Hippocampal formation (tissue), 2 donors: ENCODE results near the gene GPANK1.
A peak's percentile ranks its signal among the peaks of the same experiment; 100 is the strongest.
"Not testable (repeated sequence)": the region's sequence is repeated elsewhere in the genome, so short reads cannot be mapped to it uniquely, and the experiment has no call there.

Experiments
- DNase-seq, 2 donors: peaks; one replicate each; lab custom pipeline; 2025; lab: John Stamatoyannopoulos, UW

The GPANK1 gene

DNA sequence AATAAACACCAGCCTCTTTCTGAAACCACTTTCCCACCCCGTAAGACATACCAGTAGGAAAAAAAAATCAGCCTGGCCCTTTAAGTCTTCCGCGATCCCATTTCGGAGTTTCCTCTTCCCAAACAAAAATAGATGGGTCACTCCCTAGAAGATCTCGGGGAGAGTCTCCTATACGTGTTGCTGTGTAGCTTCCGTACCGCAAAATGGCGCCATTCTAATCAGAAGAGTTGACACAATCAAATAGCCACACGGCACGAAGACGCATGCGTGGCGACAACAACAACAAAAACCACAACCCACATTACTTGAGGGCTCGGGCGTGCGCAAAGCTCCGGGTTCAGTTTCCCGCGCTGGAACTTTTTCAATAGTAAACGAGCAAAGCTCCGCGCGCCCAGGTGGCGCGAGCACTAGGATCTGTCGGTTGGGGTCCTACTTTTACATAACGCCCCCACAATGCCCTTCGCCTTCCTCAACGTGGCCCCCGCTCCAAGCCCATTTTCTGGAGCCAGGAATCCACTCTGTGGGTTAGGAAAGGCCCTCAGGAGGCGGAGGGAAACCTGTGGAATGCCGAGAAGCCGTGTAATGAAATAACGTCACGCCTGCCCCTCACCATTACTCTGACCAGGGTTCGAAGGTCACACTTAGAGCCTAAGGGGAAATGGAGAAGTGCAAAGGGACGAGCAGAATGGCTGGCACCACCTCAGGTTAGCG is at the start of gene GPANK1:
Gene GPANK1 (minus strand): TSS at position 208 of the 711 bp plus-strand sequence. CDS start 519 bp downstream, outside the sequence.
- DNase-seq: peak; percentile 83 to 93

DNA sequence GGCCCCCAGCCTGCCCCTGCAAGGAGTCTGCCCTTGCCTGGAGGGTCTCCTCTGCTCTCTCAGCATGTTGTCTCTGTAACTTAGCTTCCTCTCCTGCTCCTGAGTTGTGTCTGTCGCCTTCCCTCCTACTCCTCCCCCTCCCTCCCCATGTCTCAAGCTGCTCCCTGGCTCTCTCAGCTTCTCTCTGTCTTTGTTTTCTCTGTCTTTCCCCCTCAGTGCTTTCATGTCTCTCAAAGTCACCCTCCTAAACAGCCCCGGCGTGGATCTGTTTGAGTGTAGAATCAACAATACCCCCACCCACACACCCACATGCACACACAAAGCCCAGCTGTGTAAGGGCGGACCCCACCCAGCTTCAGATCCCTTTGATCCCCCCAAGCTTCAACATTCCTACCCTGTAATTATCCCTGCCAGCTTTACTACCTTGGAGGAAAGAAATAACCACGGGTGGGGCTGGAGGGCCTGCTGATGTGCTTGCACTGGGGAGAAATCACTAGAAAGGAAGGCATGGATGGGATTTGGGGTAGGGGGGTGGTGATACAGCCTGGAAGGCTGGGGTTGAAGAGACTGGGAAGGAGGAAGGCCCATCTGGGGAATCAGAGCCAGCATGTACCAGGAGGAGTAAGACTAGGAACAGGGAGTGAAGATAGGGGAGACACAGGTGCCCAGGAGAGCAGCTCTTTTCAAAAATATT is 49.3 kb upstream of the GPANK1 start:
- DNase-seq: no peak

DNA sequence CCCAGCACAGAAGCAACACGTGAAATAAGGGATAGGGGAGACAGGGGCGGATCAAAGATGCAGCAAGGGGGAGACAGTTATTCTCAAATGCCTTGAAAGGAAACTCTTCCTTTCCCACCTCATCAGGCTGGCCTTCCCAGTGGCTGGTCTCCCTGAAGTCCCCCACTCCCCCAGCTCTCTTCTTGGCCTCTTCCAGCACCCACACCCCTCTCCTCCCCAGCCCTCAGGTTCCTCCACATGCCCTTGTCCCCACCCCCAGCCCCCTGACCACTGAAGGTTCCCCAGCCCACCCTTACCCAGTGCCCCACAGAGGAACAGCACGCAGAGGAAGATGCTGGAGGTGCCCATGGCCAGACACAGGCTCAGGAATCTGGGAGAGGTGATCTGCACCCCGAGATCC is 48.7 kb upstream of the GPANK1 start:
- no peak for DNase-seq

DNA sequence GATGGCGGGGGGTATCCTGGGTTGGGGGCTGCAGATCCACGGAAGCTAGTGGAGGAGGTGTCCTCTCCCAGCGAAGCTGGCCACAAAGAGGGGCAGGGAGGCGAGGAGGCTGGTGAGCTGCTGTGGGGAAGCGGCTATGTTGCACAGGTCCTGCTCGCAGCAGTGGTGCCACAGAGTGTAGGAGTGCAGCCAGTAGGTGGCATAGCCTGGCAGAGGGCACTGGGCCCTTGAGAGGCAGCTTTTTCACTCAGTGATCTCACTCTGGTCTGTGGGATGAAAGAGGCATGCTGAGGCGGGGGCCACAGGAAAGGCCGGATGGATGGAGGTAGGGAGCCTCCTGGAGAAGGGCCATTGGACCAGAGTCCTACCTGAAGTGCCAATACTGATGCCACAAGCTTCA is 47.5 kb upstream of the GPANK1 start:
- DNase-seq: no peak

DNA sequence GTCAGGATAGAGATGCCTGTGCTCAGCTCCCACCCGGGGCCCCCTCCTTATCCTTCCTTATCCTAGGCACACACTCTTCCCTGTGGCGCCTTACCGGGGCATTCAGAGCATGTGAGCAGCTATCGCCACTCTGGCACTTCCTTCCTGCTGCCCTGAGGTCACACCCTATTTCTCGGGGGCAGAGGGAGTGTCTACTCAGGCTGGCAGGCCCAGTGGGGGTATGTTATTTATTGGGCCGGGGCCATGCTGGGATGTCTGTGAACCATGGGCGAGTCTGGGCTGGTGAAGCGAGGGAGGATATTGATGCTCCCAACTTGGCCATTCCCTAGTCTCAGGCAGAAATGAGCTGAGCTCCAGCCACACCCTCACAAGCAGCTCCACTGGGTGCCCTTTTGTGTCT is 46.4 kb upstream of the GPANK1 start:
- no peak for DNase-seq

DNA sequence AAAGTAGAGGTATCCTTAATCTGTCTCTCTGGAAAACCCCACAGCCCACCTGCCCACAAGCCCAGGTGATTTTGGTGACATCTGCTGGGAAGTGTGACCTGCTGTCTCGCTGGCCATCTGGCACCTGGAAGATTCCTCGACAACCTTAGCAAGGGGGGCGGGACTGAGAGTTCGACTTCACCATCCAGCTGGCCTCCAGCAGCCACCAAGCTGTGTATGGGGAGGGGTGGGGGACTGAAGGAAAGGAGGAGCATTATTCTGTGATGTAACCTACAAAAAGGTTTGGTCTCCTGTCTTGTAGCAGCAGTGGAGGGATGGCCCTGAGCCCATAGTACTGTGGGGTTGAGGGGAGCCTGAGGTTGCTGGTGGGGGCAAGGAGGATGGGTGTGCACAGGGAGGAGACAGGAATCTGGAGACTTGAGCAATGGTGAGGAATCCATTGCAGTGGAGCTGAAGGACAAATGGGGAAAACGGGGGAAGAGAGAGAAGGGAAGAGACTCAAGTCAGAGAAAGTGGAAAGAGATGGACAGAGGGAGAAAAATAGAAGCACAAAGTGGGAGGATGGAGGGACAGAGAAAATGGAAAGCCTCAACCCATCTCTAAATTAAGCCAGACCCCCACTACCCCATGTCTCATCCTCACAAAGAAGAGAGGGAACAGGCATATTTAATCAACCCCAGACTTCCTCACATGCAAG is 45.9 kb upstream of the GPANK1 start:
- DNase-seq: no peak

DNA sequence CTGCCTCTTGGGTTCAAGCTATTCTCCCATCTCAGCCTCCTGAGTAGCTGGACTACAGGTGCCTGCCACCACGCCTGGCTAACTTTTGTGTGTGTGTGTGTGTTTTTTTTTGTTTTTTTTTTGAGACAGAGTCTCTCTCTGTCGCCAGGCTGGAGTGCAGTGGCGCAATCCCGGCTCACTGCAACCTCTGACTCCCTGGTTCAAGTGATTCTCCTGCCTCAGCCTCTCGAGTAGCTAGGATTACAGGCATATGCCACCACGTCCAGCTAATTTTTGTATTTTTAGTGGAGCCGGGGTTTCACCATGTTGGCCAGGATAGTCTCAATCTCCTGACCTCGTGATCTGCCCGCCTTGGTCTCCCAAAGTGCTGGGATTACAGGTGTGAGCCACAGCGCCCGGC is 44.4 kb upstream of the GPANK1 start:
- not testable (repeated sequence) for DNase-seq

DNA sequence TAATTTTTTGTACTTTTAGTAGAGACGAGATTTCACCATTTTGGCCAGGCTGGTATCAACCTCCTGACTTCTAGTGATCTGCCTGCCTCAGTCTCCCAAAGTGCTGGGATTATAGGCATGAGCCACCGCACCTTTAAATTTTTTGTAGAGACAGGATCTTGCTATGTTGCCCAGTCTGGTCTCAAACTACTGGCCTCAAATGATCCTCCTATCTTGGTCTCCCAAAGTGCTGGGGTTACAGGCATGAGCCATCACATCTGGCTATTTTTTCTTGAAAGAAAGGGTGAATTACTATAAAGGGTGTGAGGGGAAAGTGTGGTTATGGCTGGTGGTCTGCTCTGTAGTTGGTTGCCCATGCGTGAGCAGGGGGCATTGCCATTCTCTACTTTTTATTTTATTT is 43.4 kb upstream of the GPANK1 start:
- no peak for DNase-seq

DNA sequence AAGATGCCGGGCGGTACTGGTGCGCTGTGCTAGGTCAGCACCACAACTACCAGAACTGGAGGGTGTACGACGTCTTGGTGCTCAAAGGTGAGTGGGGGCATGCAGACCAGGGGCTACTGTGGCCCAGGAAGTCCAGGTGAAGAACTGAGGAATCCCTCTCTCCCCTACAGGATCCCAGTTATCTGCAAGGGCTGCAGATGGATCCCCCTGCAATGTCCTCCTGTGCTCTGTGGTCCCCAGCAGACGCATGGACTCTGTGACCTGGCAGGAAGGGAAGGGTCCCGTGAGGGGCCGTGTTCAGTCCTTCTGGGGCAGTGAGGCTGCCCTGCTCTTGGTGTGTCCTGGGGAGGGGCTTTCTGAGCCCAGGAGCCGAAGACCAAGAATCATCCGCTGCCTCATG is 42.9 kb upstream of the GPANK1 start:
- DNase-seq: no peak

DNA sequence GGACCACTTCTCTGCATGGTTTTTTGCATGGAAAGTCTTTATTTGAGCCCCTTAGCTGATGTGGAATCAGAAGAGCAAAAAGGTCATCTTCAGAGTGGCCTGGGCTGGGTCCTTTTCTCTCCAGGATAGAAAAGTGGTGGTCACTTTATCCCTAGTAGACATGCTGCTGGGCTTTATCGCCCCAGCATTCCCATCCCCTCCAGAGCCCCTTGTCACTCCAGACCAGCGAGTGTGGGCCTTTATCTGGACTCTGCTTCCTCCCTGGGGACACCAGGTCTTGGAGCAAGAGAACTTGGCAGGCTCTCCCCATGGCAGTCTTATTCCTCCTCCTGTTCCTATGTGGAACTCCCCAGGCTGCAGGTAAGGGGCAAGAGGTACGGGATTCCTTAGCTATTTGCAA is 41.8 kb upstream of the GPANK1 start, which contains the start of gene LY6G6F:
Gene LY6G6F (plus strand): TSS at position 268 of the 400 bp plus-strand sequence. CDS start 41 bp downstream, at position 309.
- DNase-seq: no peak

DNA sequence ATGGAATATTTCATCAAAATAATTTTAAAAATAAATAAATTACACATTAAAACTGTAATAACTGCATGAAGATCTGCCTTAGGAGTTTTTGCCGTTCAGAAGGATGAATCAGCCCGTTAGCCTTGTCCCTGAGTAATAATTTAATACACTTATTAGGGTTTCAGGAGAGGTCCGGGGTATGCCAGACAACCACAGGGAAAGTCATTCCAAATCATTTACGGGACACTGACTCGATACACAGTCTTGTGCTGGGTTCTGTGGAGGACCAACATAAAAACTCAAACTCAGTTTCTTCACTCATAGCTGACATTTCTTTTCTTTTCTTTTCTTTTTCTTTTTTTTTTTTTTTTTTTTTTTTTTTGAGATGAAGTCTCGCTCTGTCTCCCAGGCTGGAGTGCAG is 41.1 kb upstream of the GPANK1 start:
- no peak for DNase-seq

DNA sequence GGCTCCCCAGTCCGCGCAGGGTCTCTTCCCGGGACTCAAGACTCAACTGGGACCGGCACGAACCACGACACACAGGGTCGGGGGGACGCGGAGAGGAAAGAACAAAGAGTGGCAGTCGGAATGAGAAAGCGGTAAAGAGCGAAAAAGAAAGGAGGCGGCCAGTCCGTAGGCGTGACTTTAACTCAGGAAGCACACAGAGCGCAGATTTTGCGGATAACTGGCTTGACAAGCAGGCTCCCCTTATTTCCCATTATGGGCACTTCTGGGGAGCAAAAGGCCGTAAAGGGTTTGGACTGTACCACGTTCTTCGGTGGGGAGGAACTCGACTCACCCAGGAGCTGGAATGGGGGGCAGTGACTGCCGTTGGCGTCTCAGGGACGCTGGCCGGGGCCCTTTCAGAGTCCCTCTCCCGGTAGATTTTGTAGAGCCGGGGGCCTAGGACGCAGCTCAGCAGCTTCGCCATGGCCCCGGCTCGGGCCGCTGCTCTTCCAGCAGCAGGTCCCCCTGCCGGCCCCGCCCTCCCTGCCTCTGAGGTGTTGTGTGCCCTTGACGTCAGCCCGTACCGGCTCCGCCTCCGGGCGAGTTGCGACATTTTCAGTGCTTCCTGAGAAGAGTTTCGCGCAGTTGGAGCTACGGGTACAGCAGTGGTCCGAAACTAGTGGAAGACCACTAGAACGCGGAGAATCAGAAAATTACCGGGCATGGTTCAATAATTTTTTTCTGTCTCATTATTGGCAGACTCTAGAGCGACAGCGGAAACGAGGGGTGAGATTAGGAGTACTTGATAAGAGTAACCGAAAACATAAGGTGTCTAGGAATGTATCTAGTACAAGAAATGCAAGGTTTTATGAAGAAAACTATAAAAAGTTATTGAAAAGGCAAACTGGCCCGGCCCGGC is 38.3 kb upstream of the GPANK1 start, which contains the start of gene ABHD16A:
Gene ABHD16A (minus strand): TSS at position 506 of the 898 bp plus-strand sequence. CDS start 43 bp downstream, at position 463.
- peak; percentile 94 to 97 for DNase-seq

DNA sequence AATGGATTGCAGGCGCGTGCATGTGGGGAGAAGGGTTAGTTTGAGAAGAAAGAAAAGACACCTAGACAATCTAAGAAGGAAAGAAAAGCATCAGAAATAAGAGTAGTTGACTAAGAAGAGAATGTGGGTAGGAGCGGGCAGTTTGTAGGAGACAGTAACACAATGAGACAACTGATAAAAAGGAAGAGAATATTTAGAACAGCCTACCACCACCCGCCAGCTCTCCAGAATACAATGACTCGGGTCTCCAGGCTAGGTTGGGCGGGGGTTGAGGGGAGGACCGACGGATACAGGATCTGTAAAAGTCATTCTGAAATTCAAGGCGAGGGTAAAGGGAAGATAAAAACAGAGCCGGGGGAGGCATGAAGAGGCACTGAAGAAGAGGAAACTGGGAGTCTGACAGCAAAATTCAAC is 37.6 kb upstream of the GPANK1 start:
- DNase-seq: no peak

DNA sequence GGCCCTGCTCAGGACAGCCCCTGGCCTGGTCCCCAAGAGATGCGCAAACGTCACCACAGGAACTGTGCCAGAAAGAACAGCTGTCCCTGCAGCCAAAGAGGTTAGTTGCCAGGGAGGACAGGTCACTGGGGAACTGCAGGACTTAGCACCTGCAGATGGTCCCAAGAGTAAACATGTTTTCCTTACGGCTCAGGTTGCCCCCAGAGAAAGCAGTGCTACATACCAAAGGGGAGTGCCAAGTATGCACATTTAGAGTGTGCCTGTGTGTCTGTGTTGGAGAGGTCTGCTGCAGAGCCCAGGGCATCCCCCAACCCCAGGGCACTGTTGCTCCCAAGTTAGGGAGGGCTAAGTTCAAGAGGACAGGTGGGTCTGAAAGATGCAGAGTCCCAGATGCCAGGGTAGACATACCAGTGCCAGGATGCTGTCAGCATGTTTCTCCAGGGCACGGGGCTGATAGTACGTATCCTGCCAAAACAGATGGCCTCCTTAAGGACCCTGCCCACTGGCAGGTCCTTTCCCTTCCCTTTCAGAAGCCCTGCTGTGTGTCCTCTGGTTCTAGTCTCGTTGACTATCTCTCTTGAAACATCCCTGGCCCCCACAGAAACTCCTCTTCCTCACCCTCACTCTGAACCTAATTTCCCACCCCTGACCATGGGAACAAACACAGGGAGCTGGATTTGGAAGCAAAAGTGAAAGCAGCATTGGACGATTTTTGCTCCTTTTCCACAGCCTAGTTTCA is 37.0 kb upstream of the GPANK1 start:
- no peak for DNase-seq

DNA sequence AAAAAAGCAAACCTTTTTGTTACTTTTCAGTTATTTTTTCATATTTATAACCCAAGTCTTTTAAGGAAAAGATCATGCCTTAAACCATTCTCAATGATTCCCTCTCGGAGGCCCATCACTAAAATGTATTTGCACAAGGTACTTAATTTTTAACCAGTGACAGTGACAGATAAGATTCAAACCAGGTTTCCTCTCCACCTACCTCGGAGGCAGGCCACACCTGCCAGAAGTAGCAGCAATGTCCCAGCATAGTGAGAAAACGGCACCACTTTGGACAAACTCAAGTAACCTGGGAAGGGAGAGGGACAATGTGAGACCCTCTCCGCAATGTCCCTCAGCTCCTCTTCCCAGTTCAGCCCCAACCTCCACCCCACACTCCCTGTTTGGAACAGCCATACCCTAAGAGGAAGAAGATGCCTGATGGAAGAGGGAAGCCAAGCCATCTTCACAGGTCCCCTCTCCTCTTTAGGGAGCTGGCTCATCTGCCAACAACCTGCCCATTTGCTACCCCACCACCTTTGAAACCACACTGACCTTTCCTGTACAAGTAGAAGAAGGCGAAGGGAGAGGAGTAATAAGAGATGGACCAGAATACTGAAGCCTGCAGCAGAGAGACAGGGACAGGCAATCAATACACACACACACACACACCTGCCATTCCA is 36.1 kb upstream of the GPANK1 start:
- no peak for DNase-seq

DNA sequence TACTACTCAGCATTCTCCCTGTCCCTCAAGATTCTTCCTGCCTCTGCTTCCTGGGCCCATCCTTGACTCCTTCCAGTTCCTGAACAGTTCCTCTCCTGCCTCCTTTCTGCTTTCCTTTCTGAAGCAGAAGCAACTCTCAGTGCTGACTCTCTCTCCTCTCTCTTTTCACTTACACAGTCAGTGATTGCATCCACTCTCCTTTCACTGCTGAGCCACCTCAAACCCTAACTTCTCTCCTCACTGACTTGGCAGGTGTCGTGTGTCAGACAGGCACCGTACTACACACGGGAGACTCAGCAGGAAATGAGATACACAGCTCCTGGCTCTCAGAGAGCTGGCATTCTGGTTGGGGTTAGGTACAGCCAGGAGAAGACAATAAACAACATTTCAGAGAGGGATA is 32.8 kb upstream of the GPANK1 start:
- DNase-seq: no peak

DNA sequence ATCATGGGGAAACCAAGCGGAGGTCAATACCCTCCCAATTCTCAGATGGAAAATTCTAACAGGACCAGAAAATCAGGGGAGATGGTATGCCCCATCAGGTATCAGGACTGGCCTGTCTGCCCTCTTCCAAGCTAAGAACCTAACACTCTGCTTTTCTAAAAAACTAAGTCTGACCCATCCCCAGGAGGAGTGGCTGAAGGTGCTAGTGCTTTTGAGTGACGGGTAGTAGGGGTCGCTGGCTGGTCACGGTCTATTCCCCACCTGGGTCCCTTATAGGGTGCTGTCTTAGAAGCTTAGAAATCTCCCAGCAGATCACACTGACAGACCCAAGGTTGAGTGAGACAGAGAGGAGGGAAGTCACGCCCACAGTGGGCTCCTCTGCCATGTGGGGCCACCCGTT is 28.7 kb upstream of the GPANK1 start:
- no peak for DNase-seq

DNA sequence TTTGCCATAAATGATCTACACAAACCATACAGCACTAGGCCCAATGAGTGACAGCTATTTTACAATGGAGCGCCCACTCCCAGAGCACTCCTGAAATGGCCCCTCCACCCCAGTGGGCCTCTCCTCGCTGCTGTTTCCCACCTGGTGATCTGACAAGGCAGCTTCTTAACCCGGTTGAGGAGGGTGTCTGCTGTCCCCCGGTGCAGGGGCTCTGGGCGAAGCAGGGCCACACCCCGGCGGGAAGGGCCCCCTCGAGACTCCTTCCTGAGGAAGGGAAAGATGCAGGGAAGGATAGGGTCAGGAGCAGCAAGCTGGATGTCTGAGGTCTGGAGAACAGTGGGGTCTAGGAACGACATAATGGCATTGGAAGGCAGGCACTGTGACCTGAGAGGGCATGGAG is 28.1 kb upstream of the GPANK1 start:
- DNase-seq: no peak

DNA sequence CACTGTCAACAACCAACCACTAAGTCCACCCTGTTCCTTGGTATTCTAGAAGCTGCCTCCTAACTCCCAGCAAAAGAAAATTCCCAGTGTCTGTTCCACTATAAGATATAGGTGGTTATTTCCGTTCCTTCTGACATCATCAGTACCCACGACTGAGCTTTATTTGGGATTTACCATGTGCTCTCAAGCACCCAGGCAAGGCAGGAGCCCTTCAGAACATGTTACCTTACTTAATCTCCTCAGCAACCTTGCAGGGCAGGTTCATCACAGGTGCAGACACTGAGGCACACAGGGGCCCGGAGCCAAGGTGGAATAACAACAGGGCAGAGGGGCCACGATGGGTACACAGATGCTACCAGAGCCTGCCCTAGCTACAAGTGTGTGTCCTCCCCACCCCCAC is 27.6 kb upstream of the GPANK1 start:
- no peak for DNase-seq

DNA sequence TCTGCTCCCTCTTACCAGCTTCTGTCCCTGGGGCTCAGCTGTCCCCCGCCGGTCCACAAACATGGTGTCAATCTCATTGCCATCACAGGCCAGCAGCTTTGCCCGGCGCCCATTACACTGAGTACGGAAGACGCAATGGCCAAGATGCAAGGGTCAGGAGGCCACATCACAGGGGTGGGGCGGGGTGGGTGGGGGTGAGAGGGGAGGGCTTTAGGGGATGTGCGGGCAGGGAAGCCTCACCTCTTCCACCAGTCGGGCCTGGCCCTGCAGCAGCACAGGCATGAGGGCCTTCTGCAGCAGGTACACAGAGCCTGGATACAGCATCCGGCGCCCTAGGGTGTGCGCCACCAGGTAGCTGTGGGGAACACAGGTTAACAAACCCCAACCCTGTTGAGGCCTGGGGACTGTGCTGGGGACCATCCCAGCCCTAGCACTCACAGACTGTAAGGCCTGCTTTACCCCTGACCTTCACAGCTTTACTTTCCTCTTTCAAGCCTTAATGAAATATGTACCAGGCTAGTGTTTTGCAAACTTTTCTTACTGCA is 26.8 kb upstream of the GPANK1 start:
- no peak for DNase-seq
